Kidney (tissue), 14 donors: ENCODE measurements around the gene GRIN1. TPM values are rescaled to one million over a fixed set of nuclear protein-coding genes. Genes with fewer than 3 reads are reported as not detected.

Experiments
- DNase-seq, 5 donors: peaks; one replicate each; pipeline ENCODE4 v3.0.0-alpha.2; 2013 to 2020
- FAIRE-seq: peaks from 2 replicates; lab custom pipeline; 2012; peaks lifted over from hg19 to GRCh38; lab: Jason Lieb, UNC
- H3K27ac ChIP-seq, 2 donors: one replicate each; pipeline ENCODE4 v1.7.0; 2013; ENCODE audit warnings: low read depth in 2 of 2, low read length in 2 of 2, inconsistent platforms in 1 of 2
- H3K27me3 ChIP-seq: one replicate; pipeline ENCODE4 v1.7.1; 2013; ENCODE audit warnings: low read length, inconsistent platforms; ENCODE audit not compliant: control insufficient read depth, insufficient read depth
- H3K36me3 ChIP-seq, 3 donors: one replicate each; pipeline versions ENCODE4 v1.7.0 to v1.7.1; 2013; ENCODE audit warnings: low read length in 3 of 3, control low read depth in 1 of 3, inconsistent platforms in 1 of 3; ENCODE audit not compliant: insufficient read depth in 3 of 3, control insufficient read depth in 2 of 3
- H3K4me1 ChIP-seq, 3 donors: one replicate each; pipeline versions ENCODE4 v1.7.0 to v1.7.1; 2013; ENCODE audit warnings: low read length in 3 of 3, inconsistent platforms in 1 of 3, low read depth in 1 of 3; ENCODE audit not compliant: control insufficient read depth in 2 of 3, insufficient read depth in 2 of 3
- H3K4me3 ChIP-seq, 3 donors: one replicate each; pipeline versions ENCODE4 v1.7.0 to v1.8.1; 2013; ENCODE audit warnings: low read length in 3 of 3, control low read depth in 1 of 3, inconsistent platforms in 1 of 3
- H3K9ac ChIP-seq, 3 donors: one replicate each; pipeline versions ENCODE4 v1.7.0 to v1.7.1; 2013; ENCODE audit warnings: low read length in 3 of 3, control low read depth in 1 of 3, inconsistent platforms in 1 of 3
- H3K9me3 ChIP-seq, 3 donors: one replicate each; pipeline versions ENCODE4 v1.7.0 to v1.7.1; 2013; ENCODE audit warnings: low read length in 3 of 3, control low read depth in 1 of 3, inconsistent platforms in 1 of 3; ENCODE audit not compliant: control insufficient read depth in 2 of 3, insufficient read depth in 1 of 3
- CTCF ChIP-seq: IDR thresholded peaks from 3 replicates; pipeline ENCODE4 v1.5.1; 2012; ENCODE audit warnings: mild to moderate bottlenecking, moderate library complexity, borderline replicate concordance; ENCODE audit not compliant: insufficient read depth; ENCODE audit errors: extremely low read depth
- intact Hi-C: fragments of 100-400 bp; cut with DNase I; formaldehyde crosslinking; loops from one replicate; pipeline ENCODE4 v1.11.1; 2022
- polyA plus RNA-seq: library from polyadenylated mRNA; stranded (reverse); fragments of 350-450 nt; fragmentation: Illumina TruSeq; extraction: RNeasy Lipid Tissue Mini Kit (QIAGEN cat#74804); gene quantifications from one replicate; pipeline ENCODE4 v1.2.3, GENCODE V29; 2014; ENCODE audit warnings: low read depth, low replicate concordance; ENCODE audit not compliant: insufficient read depth
- total RNA-seq: library from RNA; stranded (reverse); fragmentation: NEBNext Ultra II Directional; extraction: Animal tissue kit (Norgen Biotek cat#: 25700); gene quantifications from one replicate; pipeline ENCODE4 v1.2.1, GENCODE V29; 2021
- donor health status: control.
- donor health status: control.
- donor health status: control.
- donor health status: control.
- donor health status: control.
- donor health status: DM: yes; HTN: yes; CAD: no.
- donor health status: Normal renal cell carcinoma (clear cell type).

Gene GRIN1
- total and polyA plus RNA-seq, 2 donors from 2014 or later, result 0.47 TPM; not detected in 1

- no peak for FAIRE-seq
- peaks cover 20 to 47% (median 40%) of the 10 kb centered on the region in 3 donors for H3K36me3 ChIP-seq
Measured at GRCh38 chr9:137103206-137103999, 35.6 kb upstream of the GRIN1 start.

DNA sequence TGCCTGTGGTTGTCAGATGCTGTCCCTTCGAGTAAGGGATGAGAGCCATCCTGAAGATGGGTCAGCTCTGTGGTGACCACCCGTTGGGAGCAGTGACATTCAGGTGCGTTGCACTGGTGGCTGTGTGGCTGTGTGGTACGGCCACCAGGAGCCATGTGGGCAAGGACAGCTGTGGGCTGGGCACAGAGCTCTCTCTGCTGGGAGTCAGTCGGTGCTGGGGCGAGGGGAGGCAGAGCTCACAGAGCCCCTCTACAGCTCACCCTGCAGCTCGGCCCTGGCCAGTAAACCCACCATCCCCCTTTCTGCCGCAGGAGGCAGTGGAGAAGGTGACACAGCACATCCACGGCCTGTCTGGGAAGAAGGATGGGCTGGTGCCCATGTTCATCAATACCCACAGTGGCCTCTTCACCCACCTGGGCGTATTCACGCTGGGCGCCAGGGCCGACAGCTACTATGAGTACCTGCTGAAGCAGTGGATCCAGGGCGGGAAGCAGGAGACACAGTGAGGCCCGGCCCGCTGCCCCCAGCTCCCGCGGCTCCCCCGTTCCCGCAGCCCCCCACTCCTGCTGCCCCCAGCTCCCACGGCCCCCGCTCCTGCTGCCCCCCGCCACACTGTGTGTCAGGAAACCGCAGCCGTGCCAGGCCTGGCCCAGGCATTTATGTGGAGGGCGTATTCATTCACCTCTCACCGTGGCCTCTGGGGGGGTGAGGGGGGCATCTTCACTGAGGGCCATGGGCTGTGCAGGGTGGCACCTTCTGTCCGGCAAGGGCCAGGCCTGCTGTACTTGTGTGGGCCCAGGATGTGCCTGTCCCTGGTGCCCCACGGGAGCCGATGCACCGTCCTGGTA, 32.9 kb upstream of the GRIN1 start:
- Histone ChIP-seq H3K9ac (no peak overlapping the region), H3K4me1 (no peaks in the 10 kb centered on the region), H3K9me3 (no peaks in the 10 kb centered on the region), H3K27me3 (no peaks in the 10 kb centered on the region), H3K4me3 (no peak overlapping the region), H3K36me3 (peaks cover 20 to 39% (median 36%) of the 10 kb centered on the region in 3 donors), H3K27ac (no peak overlapping the region)
- DNase-seq, result no peak
- no peak for FAIRE-seq
- intact Hi-C loops, result no loop called here
- no peak for TF ChIP-seq CTCF

More at GRCh38 chr9:137103206-137103999, 35.6 kb upstream of the GRIN1 start:
- TF ChIP-seq CTCF, result no peak
- Histone ChIP-seq H3K27me3 (no peaks in the 10 kb centered on the region), H3K9me3 (no peaks in the 10 kb centered on the region), H3K9ac (no peak overlapping the region), H3K27ac (no peak overlapping the region), H3K4me1 (no peaks in the 10 kb centered on the region), H3K4me3 (no peak overlapping the region)
- DNase-seq, result no peak
- intact Hi-C loops, result no loop called here

GRCh38 chr9:137106662-137107250, 32.2 kb upstream of the GRIN1 start:
- no peak overlapping the region for H3K27ac ChIP-seq
- H3K36me3 ChIP-seq, result peaks cover 20 to 32% (median 29%) of the 10 kb centered on the region in 3 donors
- DNase-seq, result no peak
- H3K4me3 ChIP-seq, result no peak overlapping the region
- no peak for FAIRE-seq
- no peaks in the 10 kb centered on the region for H3K27me3 ChIP-seq
- no peak for TF ChIP-seq CTCF
- no peak overlapping the region for H3K9ac ChIP-seq
- no peaks in the 10 kb centered on the region for H3K9me3 ChIP-seq
- H3K4me1 ChIP-seq, result no peaks in the 10 kb centered on the region
- intact Hi-C loops, result no loop called here
